ENCODE measurements around the gene TAGLN. TPM values are rescaled to one million over a fixed set of nuclear protein-coding genes. Genes with fewer than 3 reads are reported as not detected.

The TAGLN gene
- total RNA-seq, 2 donors from 2014 or later, result 5,409 to 9,264 TPM

GRCh38 chr11:117221775-117222517, 22.8 kb downstream of the TAGLN start:
- DNase-seq (ENCODE audit: low spot score), result peak; percentile 92
- intact Hi-C loops (cut with DNase I), result loop anchor here in 1 of 2 donors (10.0 kb wide), 1 partner anchor 427 kb away; the partner anchor contains the start of gene APOA5

- peak; percentile 55 for DNase-seq (ENCODE audit: low spot score)
- intact Hi-C loops (cut with DNase I), result loop anchor here in 1 of 2 donors (10.0 kb wide), 1 partner anchor 428 kb away; the partner anchor contains the start of gene APOA5
Observed at GRCh38 chr11:117222991-117223740, 24.0 kb downstream of the TAGLN start.

- intact Hi-C loops (cut with DNase I), result loop anchor here in 1 of 2 donors (10.0 kb wide), 1 partner anchor 429 kb away; the partner anchor contains the start of gene APOA5
- DNase-seq (ENCODE audit: low spot score), result peak; percentile 55
Observed at GRCh38 chr11:117223741-117224689, 24.8 kb downstream of the TAGLN start.

GRCh38 chr11:117225553-117226170, 26.5 kb downstream of the TAGLN start:
- DNase-seq (ENCODE audit: low spot score), result peak; percentile 41
- intact Hi-C loops (cut with DNase I), result loop anchor here in 1 of 2 donors (5.0 to 10.0 kb wide), 2 partner anchors 43 to 431 kb away; partner anchors contain the start of gene APOA5

- peak; percentile 81 for DNase-seq (ENCODE audit: low spot score)
- intact Hi-C loops (cut with DNase I), result loop anchor here in 1 of 2 donors (5.0 to 10.0 kb wide), 2 partner anchors 44 to 432 kb away; partner anchors contain the start of gene APOA5
Observed at GRCh38 chr11:117226388-117227385, 27.5 kb downstream of the TAGLN start.

- peak; percentile 72 for DNase-seq (ENCODE audit: low spot score)
- intact Hi-C loops (cut with DNase I), result loop anchor here in 1 of 2 donors (5.0 to 10.0 kb wide), 2 partner anchors 46 to 433 kb away; partner anchors contain the start of gene APOA5
Observed at GRCh38 chr11:117228091-117228490, 28.9 kb downstream of the TAGLN start.

GRCh38 chr11:117229411-117229810, 30.2 kb downstream of the TAGLN start:
- peak; percentile 68 for DNase-seq (ENCODE audit: low spot score)
- intact Hi-C loops (cut with DNase I), result loop anchor here in 1 of 2 donors (5.0 to 10.0 kb wide), 2 partner anchors 47 to 435 kb away; partner anchors contain the start of gene APOA5

- DNase-seq (ENCODE audit: low spot score), result no peak
- intact Hi-C loops (cut with DNase I), result loop anchor here in 1 of 2 donors (5.0 to 10.0 kb wide), 2 partner anchors 48 to 435 kb away; partner anchors contain the start of gene APOA5
Observed at GRCh38 chr11:117229931-117230285, 30.7 kb downstream of the TAGLN start.

- intact Hi-C loops (cut with DNase I), result no loop called here
- DNase-seq (ENCODE audit: low spot score), result no peak
Observed at GRCh38 chr11:117230286-117230961, 31.3 kb downstream of the TAGLN start.

GRCh38 chr11:117230999-117231841, 32.0 kb downstream of the TAGLN start:
- intact Hi-C loops (cut with DNase I), result no loop called here
- DNase-seq (ENCODE audit: low spot score), result no peak

- DNase-seq (ENCODE audit: low spot score), result peak; percentile 92
- intact Hi-C loops (cut with DNase I), result no loop called here
Observed at GRCh38 chr11:117231842-117232091, 32.6 kb downstream of the TAGLN start, which contains the start of gene PCSK7. Gene PCSK7, minus strand, starts transcription at chr11:117232073. Its CDS starts 2,229 bp downstream, at chr11:117229844.

- peak; percentile 90 for DNase-seq (ENCODE audit: low spot score)
- intact Hi-C loops (cut with DNase I), result no loop called here
Observed at GRCh38 chr11:117232092-117232878, 33.1 kb downstream of the TAGLN start, which contains the start of gene RNF214. Gene RNF214, plus strand, starts transcription at chr11:117232671. Its CDS starts 1,602 bp downstream, at chr11:117234273.

- DNase-seq (ENCODE audit: low spot score), result peak; percentile 83
- intact Hi-C loops (cut with DNase I), result no loop called here
Observed at GRCh38 chr11:117232911-117233409, 33.8 kb downstream of the TAGLN start.

GRCh38 chr11:117238221-117238620, 39.1 kb downstream of the TAGLN start:
- intact Hi-C loops (cut with DNase I), result no loop called here

GRCh38 chr11:117239295-117239694, 40.1 kb downstream of the TAGLN start:
- no peak for DNase-seq (ENCODE audit: low spot score)
- intact Hi-C loops (cut with DNase I), result no loop called here

More at GRCh38 chr11:117238221-117238620, 39.1 kb downstream of the TAGLN start:
- DNase-seq (ENCODE audit: low spot score), result no peak
